Renal pelvis (tissue), 4 donors: Measurements from ENCODE around the gene FGB. TPM values are rescaled to one million over a fixed set of nuclear protein-coding genes. Genes with fewer than 3 reads are reported as not detected.
"Not testable (repeated sequence)": the region's sequence is repeated elsewhere in the genome, so short reads cannot be mapped to it uniquely, and the experiment has no call there.

ENCODE experiments used
- DNase-seq: peaks from one replicate; pipeline ENCODE4 v3.0.0-alpha.2; 2013
- polyA plus RNA-seq, 3 donors: library from polyadenylated mRNA; unstranded; fragments of 120-200 nt; gene quantifications; one replicate each; pipeline ENCODE4 v1.2.1, GENCODE V29; 2013; ENCODE audit not compliant: insufficient read length in 3 of 3

FGB gene
- polyA plus RNA-seq, 3 donors, result 6.3 to 165 (median 6.4) TPM

DNA sequence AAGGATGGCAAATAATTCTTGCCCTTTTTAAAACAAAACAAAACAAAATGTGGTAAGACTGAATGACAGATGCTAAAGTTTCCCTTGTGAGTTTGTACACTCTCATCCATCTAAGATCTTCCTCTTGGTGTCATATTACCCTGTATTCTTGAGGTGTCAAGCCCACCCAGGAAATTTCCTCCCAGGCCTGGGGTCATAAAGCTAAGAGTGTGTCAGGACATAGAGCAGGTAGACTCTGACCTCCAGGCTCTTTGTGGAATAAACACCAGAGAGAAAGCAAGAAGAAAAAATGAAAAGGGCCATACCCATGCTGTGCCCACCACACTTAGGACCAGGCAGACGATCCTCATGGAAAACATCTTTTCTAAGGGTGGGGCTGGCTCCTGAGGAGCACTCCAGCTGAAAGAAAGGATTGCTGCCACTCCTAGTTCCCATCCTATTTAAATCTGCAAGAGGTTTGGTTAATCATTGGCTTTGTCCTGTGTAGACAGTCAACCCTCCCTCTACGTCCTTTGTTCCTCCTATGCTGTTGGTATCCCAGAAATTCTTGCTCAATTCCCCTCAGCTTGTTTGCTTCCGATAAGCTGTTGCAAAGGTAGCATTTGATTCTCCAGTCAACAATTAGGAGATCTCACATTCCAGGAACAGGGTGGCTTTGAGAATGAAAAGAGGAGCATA is 27.7 kb downstream of the FGB start, which contains the start of gene FGA:
TSS of gene FGA (minus strand) at position 414 of the 678 bp plus-strand sequence. CDS start at position 359, 55 bp downstream.
- DNase-seq, result no peak

DNA sequence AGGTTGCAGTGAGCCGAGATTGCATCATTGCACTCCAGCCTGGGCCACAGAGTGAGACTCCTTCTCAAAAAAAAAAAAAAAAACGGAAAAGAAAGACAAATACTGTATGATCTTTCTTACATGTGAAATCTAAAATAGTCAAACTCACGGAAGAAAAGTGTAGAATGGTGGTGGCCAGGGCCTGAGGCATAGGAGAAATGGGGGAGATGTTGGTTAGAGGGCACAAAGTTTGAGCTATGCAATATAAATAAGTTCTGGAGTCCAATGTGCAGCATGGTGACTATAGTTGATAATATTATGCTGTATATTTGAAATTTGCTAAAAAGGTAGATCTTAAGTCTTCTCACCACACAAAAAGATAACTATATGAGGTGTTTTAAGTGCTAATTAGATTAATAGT is 29.1 kb downstream of the FGB start:
- no peak for DNase-seq

GRCh38 chr4:154593868-154594267 is 31.1 kb downstream of the FGB start:
- no peak for DNase-seq

- DNase-seq, result not testable (repeated sequence)
Observed at GRCh38 chr4:154594343-154594742, 31.5 kb downstream of the FGB start.

DNA sequence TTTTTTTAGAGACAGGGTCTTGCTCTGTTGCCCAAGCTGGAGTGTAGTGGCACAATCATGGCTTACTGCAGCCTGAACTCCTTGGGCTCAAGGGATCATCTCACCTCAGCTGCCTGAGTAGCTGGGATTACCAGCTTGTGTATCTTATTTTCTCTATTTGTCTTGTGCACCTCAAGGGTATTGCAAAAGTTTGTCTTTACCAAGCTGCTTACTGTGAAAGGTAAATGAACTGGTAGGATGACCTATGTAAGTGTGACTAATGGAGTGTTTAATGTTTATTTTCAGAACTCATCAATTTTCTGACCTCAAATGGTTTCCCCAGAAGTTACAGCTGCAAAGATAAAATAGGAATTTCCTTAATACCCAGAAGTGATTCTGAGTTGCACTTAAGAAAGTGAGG is 33.0 kb downstream of the FGB start:
- DNase-seq, result no peak

DNA sequence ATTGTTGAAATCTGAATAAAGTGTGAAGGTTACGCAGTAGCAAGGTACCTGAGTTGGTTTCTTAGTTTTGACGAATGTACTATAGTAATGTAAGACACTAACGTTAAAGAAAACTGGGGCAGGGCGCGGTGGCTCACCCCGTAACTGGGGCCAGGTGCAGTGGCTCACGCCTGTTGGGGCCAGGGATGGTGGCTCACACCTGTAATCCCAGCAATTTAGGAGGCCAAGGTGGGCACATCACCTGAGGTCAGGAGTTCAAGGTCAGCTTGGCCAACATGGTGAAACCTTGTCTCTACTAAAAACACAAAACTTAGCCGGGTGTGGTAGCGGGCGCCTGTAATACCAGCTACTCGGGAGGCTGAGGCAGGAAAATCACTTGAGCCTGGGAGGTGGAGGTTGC is 34.5 kb downstream of the FGB start:
- DNase-seq, result not testable (repeated sequence)

DNA sequence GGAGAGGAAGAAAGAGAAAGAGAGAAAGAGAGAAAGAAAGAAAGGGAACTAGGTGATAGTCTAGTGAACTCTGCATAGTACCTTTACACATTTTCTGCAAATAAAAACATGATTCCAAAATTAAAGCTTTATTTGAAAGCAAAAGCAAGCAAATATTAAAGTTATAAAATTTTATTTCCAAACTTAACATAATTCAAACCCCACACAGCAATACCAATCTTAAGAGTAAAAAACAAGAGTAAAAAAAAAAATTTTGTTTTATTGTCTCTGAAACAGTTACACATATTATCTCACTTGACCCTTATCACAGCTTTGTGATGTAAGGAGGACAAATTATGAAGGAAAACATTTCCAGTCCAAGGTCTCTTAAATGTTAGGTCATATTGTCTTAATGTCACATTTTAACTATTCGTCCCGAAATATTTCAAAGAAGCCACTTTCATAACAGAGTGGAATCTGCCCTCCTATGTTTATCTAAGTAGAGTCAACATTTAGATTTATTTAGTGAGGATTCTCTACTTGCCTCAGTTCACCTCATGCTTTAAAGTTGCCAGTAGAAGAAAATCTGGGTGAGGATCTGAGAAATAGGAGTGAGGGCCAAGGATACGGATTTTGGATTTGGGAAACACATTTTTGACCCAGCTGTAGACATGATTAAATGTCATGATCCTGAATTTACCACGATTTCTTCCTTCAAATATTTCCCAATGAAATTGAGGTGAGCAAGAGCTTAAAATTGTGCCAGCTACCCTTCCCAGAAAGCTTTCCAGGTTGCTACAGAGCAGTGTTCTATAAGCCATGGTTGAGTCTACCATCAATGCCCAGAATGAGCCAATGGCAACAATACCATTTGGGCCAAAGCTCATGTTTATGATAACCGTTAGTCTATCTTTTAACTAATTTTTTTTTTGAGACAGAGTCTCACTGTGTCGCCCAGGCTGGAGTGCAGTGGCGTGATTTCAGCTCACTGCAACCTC is 35.3 kb downstream of the FGB start:
- DNase-seq, result no peak

- no peak for DNase-seq
Observed at GRCh38 chr4:154602404-154603020, 39.7 kb downstream of the FGB start.

DNA sequence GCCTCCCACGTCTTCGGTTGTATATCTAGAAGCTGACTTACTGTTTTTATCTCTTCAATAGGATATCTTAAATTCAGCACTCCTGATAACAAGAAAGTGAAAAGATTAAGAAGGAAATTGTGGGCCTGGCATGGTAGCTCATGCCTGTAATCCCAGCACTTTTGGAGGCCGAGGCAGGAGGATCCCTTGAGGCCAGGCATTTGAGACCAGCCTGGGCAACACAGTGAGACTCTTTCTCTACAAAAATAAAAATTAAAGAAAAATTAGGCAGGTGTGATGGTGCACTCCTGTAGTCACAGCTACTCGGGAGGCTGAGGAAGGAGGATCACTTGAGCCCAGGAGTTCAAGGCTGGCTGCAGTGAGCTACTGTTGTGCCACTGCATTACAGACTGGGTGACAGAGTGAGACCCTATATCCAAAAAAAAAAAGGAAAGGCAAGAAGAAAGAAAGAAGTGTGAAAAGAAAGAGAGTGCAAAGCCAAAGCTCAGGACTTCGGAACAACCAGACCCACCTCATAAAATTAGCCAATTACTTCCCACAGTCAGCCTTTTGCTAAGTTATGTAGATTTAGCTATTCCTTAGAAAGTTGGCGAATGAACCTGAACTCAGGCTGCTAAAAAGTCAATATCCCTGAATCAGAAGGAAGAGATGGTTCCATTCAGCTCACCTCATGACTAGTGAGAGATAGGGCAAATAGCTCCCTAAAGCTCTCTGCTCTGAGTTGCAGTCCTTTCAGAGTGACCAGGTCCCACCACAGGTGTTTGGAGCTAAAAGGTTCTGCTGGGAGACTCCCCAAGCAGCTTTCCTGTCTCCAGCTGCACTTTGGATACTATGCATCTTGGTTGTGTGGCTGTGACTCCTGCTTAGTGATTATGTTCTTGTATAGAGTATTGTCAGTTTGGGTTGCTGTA is 40.5 kb downstream of the FGB start:
- no peak for DNase-seq

GRCh38 chr4:154604696-154605200 is 41.9 kb downstream of the FGB start:
- no peak for DNase-seq

DNA sequence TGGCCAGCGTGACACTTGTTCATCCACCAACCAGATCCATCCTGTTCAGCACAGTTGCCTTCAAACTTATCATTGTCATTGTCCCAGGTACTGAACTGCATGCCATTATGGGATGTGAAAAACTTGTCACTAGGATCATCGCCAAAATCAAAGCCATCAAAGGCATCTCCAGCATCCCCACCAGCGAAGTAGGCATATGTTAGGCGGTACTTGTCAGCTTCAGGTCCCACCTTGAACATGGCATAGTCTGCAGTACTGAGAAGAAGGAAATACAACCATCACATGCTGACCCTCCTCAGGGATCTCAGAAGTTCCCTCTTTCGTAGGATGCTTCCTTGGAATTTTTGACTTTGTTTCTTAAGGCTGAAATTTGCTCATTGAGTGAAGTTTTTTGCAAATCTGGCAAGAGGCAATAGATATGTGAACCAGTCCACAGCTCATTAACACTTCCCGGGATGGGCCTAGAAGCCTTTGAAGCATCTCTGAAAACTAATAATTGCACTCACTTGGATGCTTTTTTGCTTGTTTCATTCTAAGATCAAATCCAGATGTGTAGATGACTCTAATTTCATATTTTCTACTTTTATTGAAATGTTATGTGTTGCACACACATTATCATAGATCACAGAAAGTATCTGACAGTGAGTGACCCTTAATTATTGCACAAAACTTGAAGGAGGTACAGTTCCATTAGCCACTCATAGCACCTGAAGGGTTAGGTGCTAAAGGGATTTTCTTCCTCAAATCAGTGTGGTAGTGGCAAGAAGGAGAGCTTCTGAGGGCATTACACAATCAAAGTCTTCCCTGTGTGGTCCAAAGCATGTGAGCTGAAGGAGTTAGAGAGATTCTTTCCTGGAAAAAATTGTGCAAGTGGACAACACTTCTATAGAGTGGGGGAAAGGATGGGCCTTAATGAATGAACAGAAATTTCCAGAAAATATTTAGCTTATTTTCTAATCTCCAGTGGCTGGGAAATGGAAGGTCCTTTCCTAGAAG is 44.2 kb downstream of the FGB start:
- DNase-seq, result no peak

GRCh38 chr4:154608361-154609252 is 45.8 kb downstream of the FGB start:
- DNase-seq, result no peak

GRCh38 chr4:154609532-154609931 is 46.7 kb downstream of the FGB start:
- DNase-seq, result no peak

DNA sequence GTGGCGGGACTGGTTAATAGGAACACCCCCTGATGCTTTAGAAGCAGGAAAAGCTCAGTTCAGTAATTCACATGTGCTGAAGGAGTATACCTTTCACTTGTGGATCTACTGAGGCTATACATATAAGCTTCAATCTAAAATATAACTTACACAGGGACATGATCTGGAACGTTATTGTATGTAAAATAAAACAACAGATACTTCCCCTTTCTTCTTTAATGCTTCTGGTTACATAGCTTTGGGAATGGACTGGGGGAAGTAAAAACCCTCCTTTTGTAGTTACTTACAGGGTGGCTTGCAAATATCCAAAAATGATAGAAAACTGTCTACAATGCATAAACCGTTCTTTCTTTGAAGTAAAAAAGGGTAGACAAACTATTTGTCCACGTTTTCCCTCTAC is 47.8 kb downstream of the FGB start:
- DNase-seq, result no peak

DNA sequence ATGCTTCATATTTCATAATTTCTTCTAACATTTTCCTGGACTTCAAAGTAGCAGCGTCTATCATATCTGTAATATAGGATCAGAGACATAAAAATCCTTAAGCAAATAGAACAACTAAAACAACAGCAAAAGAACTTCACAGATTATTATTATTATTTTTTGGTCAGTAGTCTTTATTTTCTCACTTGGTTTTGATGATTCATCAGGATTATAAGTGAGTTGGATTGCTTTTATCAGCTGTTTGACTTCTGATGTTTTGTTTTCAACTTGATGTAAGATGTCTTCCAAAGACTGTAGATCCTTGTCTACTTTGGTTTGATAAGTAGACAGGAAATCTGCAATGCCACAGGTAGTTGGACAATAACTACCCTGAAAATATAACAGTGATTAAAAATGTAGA is 49.0 kb downstream of the FGB start:
- no peak for DNase-seq

DNA sequence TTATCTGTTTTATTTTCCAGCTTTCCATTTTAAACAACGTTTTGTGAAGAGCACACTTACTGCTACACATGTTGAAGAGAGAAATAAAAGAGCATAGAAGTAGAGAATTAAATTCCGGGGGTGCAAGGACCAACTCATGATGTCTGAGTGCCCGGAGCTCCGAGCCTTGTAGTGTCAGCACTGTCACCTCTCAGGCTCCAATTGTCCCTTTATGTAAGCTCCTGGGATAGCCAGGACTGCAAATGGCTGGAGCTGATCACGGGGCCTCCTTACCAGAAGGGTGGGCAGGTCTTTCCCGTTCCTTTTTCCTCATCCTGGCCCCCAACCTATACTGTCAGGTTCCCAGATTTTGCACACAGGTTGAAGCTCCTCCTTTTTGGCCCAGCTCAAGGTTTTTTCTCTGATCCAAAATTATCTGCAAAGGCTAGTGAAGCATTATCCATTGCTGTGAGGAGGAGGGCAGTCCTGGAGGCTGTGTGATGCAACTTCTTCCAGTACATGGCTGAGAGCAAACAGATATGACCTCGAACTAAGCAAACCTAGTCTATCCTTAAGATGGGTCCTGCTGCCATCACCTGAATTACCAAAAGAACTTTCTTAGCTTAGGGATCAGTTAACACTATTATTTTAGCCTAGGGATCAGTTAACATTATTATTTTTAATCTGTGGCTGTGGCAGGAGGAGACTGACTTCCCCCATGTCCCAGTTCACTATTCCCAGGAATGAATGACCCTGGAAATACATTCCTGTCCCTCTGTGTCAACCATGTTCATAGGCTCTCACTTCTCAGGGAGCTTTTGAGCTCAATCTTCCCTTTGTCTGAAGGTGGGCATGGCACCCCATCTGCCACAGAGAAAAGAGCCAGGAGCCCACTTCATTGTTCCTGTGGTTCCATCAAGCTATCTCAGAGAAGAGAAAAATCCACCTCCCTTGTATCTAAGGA is 49.9 kb downstream of the FGB start, which contains the start of gene FGG:
TSS of gene FGG (minus strand) at position 185 of the 943 bp plus-strand sequence. CDS start at position 138, 47 bp downstream.
- no peak for DNase-seq

DNA sequence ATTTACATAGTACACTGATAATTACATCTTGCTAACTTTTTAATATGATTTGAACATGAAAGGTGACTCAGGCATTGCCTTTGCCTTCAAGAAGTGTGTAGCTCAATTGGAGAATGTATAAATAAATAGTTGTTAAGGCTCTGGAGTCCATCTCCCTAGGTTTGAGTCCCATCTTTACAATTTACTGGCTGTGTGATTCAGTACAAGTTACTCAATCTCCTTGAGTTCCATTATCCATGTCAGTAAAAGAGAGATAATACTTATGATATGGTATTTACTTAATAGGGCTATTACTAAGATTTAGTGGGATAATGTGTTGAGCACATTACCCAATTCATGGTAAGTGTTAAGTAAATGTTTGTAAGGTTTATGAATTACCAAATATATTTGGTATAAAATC is 51.5 kb downstream of the FGB start:
- DNase-seq, result no peak

DNA sequence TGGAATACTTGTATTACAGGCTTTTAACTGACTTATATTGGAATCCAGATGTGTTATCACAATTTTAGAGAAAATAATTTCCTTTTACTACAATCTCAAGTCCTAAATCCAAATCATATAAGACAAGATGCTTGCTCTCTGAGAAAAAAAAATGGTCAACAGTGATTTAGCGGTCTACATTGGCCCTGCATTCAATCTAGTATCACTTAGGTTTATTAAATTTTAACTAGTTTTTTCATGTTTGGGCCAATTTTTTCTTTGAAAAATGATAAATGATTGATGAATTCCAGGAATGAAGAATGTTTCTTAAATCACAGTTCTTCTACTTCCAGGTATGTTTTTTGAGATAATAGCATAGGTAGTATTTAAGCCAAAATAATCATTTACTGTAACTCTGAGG is 52.4 kb downstream of the FGB start:
- DNase-seq, result no peak
